ENCODE data around the gene MRPS2. TPM values are rescaled to one million over a fixed set of nuclear protein-coding genes. Genes with fewer than 3 reads are reported as not detected.
"Not testable (repeated sequence)": the region's sequence is repeated elsewhere in the genome, so short reads cannot be mapped to it uniquely, and the experiment has no call there.

Gene MRPS2
- total RNA-seq, 1 donor from 2014 or later, result 57.3 TPM

- H3K4me1 ChIP-seq, result no peaks in the 10 kb centered on the region
- DNase-seq (ENCODE audit: low spot score in 2 of 2), result peak in 1 of 2 donors; percentile 38
- intact Hi-C loops (cut with DNase I), result no loop called here
- H3K36me3 ChIP-seq, result no peaks in the 10 kb centered on the region
- H3K4me3 ChIP-seq, result no peak overlapping the region
- no peaks in the 10 kb centered on the region for H3K9me3 ChIP-seq
- H3K27ac ChIP-seq, result no peak overlapping the region
- H3K27me3 ChIP-seq, result no peaks in the 10 kb centered on the region
- TF ChIP-seq, protein P1, sequence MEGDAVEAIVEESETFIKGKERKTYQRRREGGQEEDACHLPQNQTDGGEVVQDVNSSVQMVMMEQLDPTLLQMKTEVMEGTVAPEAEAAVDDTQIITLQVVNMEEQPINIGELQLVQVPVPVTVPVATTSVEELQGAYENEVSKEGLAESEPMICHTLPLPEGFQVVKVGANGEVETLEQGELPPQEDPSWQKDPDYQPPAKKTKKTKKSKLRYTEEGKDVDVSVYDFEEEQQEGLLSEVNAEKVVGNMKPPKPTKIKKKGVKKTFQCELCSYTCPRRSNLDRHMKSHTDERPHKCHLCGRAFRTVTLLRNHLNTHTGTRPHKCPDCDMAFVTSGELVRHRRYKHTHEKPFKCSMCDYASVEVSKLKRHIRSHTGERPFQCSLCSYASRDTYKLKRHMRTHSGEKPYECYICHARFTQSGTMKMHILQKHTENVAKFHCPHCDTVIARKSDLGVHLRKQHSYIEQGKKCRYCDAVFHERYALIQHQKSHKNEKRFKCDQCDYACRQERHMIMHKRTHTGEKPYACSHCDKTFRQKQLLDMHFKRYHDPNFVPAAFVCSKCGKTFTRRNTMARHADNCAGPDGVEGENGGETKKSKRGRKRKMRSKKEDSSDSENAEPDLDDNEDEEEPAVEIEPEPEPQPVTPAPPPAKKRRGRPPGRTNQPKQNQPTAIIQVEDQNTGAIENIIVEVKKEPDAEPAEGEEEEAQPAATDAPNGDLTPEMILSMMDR (IDR thresholded peaks at IDR 0.05), result no peak
These were observed 23.8 kb downstream of the MRPS2 start for GRCh38 chr9:135524130-135524861.

GRCh38 chr9:135525241-135526088, 25.0 kb downstream of the MRPS2 start:
- no peaks in the 10 kb centered on the region for H3K9me3 ChIP-seq
- TF ChIP-seq, protein P1 (IDR thresholded peaks at IDR 0.05), result no peak
- no peaks in the 10 kb centered on the region for H3K36me3 ChIP-seq
- intact Hi-C loops (cut with DNase I), result no loop called here
- no peaks in the 10 kb centered on the region for H3K27me3 ChIP-seq
- H3K27ac ChIP-seq, result no peak overlapping the region
- no peaks in the 10 kb centered on the region for H3K4me1 ChIP-seq
- H3K4me3 ChIP-seq, result no peak overlapping the region
- peak; percentile 3 to 45 for DNase-seq (ENCODE audit: low spot score in 2 of 2)

GRCh38 chr9:135526089-135526729, 25.7 kb downstream of the MRPS2 start:
- Histone ChIP-seq H3K36me3 (no peaks in the 10 kb centered on the region), H3K4me1 (no peaks in the 10 kb centered on the region), H3K9me3 (no peaks in the 10 kb centered on the region), H3K27me3 (no peaks in the 10 kb centered on the region), H3K27ac (no peak overlapping the region), H3K4me3 (no peak overlapping the region)
- intact Hi-C loops (cut with DNase I), result no loop called here
- TF ChIP-seq, protein P1 (IDR thresholded peaks at IDR 0.05), result no peak
- peak; percentile 0 to 34 for DNase-seq (ENCODE audit: low spot score in 2 of 2)

DNA sequence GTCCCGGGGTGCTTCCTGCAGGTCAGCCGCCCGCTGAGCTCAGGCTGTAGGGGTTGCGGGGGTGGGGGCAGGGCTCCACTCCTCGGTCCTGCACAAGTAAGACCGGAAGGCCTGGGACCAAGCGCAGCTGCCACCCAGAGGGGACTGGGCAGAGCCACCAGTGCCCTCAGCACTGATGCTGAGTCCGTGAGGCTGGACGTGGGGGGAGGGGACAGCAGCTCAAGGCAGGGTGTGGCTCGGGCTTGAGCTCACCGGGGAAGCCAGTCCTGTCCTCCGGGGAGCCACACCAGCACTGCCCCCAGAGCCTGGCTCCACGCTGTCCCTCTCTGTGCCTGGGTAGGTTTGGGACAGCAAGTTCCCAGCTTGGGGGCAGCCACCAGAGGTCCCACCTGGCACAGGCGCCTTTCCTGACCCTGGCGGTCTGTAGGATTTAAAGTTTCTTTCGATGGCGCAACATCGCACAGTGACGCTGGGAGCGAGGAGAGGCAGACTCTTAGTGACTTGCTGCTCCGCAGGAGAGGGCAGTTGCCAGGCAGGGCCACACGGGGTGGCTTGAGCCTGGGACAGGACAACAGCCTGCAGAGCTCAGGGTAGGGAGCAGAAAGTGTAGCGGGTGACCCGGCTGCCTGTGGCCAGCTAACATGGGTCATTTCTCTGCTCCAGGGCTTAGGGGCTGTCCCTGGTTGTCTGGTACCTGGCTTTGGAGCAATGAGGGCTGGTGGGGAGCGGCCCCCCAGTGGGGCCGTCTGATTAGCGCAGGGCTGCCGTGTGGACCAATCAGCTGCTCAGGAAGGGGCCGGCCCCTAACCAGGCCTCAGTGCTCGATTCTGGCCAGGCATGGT, 26.5 kb downstream of the MRPS2 start:
- Histone ChIP-seq H3K36me3 (no peaks in the 10 kb centered on the region), H3K27me3 (no peaks in the 10 kb centered on the region), H3K4me1 (no peaks in the 10 kb centered on the region), H3K9me3 (no peaks in the 10 kb centered on the region), H3K27ac (no peak overlapping the region), H3K4me3 (no peak overlapping the region)
- DNase-seq (ENCODE audit: low spot score in 2 of 2), result peak; percentile 5 to 52
- intact Hi-C loops (cut with DNase I), result no loop called here
- TF ChIP-seq, protein P1 (IDR thresholded peaks at IDR 0.05), result no peak

GRCh38 chr9:135528842-135529435, 28.5 kb downstream of the MRPS2 start:
- H3K4me3 ChIP-seq; H3K9me3 ChIP-seq; intact Hi-C loops (cut with DNase I); DNase-seq (ENCODE audit: low spot score in 2 of 2); H3K27ac ChIP-seq; H3K36me3 ChIP-seq; H3K4me1 ChIP-seq; H3K27me3 ChIP-seq: not testable (repeated sequence)

Measured in ascending aorta (tissue), 2 donors.